HEK293 (cell line): ENCODE measurements around the gene GNG4.
A peak's percentile ranks its signal among the peaks of the same experiment; 100 is the strongest.
"Not testable (repeated sequence)": the region's sequence is repeated elsewhere in the genome, so short reads cannot be mapped to it uniquely, and the experiment has no call there.

Source experiments
- CTCF ChIA-PET: fragments of 350-600 bp; formaldehyde crosslinking; extraction: SDS; loops from one replicate; lab custom pipeline; 2021; ENCODE audit warnings: antibody characterized with exemption; lab: Yijun Ruan, JAX
- POLR2A ChIA-PET: fragments of 300-600 bp; formaldehyde crosslinking; extraction: SDS; loops from one replicate; lab custom pipeline; 2020; ENCODE audit warnings: antibody characterized with exemption, inconsistent platforms; lab: Yijun Ruan, JAX
- H3K27ac ChIP-seq: fragments of 200-500 bp; sonication (Bioruptor generic); 2 replicates; pipeline ENCODE4 v1.5.1; 2014; ENCODE audit warnings: low read depth, low read length, control low read depth, inconsistent platforms; ENCODE audit errors: extremely low read depth
- H3K36me3 ChIP-seq, 2 experiments: fragments of 200-500 bp in 1 of 2; sonication (Bioruptor generic) in 1 of 2; 1 replicate in 1 of 2; 2 replicates in 1 of 2; pipeline ENCODE4 v1.5.1; 2014 to 2017; ENCODE audit warnings: inconsistent platforms in 2 of 2, low read length in 2 of 2; ENCODE audit not compliant: control insufficient read depth in 2 of 2, insufficient read depth in 1 of 2
- H3K4me1 ChIP-seq: fragments of 200-500 bp; sonication (Bioruptor generic); 2 replicates; pipeline ENCODE4 v1.5.1; 2014; ENCODE audit warnings: mild to moderate bottlenecking, low read length, inconsistent platforms; ENCODE audit not compliant: control insufficient read depth, insufficient read depth
- H3K4me3 ChIP-seq: 2 replicates; pipeline ENCODE4 v1.5.1; 2011; ENCODE audit warnings: low read depth, mild to moderate bottlenecking, control low read depth, low read length, moderate library complexity
- H3K9me3 ChIP-seq: fragments of 200-500 bp; sonication (Bioruptor generic); 2 replicates; pipeline ENCODE4 v1.5.1; 2014; ENCODE audit warnings: low read depth, low read length, inconsistent platforms; ENCODE audit not compliant: control insufficient read depth, insufficient read depth
- IKZF3 ChIP-seq: fragments of 450-650 bp; IDR thresholded peaks from 2 replicates; pipeline ENCODE4 v1.5.0; 2018; ENCODE audit warnings: missing biosample characterization, mild to moderate bottlenecking, missing genetic modification characterization, moderate library complexity
- KLF7 ChIP-seq: fragments of 450-650 bp; formaldehyde crosslinking; IDR thresholded peaks from 2 replicates; pipeline ENCODE4 v1.5.1; 2016; ENCODE audit warnings: missing biosample characterization, missing genetic modification characterization, borderline replicate concordance
- KLF8 ChIP-seq: fragments of 450-650 bp; formaldehyde crosslinking; IDR thresholded peaks from 2 replicates; pipeline ENCODE4 v1.5.1; 2016; ENCODE audit warnings: missing biosample characterization, missing genetic modification characterization
- KLF9 ChIP-seq: fragments of 450-650 bp; formaldehyde crosslinking; IDR thresholded peaks from 2 replicates; pipeline ENCODE4 v1.5.1; 2016; ENCODE audit warnings: missing biosample characterization, missing genetic modification characterization, low read depth
- MYNN ChIP-seq: fragments of 450-650 bp; formaldehyde crosslinking; IDR thresholded peaks from 2 replicates; pipeline ENCODE4 v1.5.1; 2016; ENCODE audit warnings: missing biosample characterization, missing genetic modification characterization, borderline replicate concordance
- RBAK ChIP-seq: fragments of 450-650 bp; formaldehyde crosslinking; IDR thresholded peaks from 2 replicates; pipeline ENCODE4 v1.5.1; 2016; ENCODE audit warnings: missing biosample characterization, missing genetic modification characterization
- SP3 ChIP-seq: fragments of 450-650 bp; formaldehyde crosslinking; IDR thresholded peaks from 2 replicates; pipeline ENCODE4 v1.5.1; 2016; ENCODE audit warnings: missing biosample characterization, missing genetic modification characterization
- ZBTB17 ChIP-seq: fragments of 450-650 bp; formaldehyde crosslinking; IDR thresholded peaks from 2 replicates; pipeline ENCODE4 v1.5.1; 2016; ENCODE audit warnings: missing biosample characterization, missing genetic modification characterization
- ZBTB21 ChIP-seq: fragments of 450-650 bp; formaldehyde crosslinking; IDR thresholded peaks from 2 replicates; pipeline ENCODE4 v1.5.1; 2017; ENCODE audit warnings: missing biosample characterization, missing genetic modification characterization
- ZBTB48 ChIP-seq: fragments of 450-650 bp; formaldehyde crosslinking; IDR thresholded peaks from 2 replicates; pipeline ENCODE4 v1.5.1; 2016; ENCODE audit warnings: missing biosample characterization, missing genetic modification characterization
- ZNF121 ChIP-seq: fragments of 450-650 bp; formaldehyde crosslinking; IDR thresholded peaks from 2 replicates; pipeline ENCODE4 v1.5.1; 2016; ENCODE audit warnings: missing biosample characterization, missing genetic modification characterization
- ZNF19 ChIP-seq: fragments of 450-650 bp; formaldehyde crosslinking; IDR thresholded peaks from 2 replicates; pipeline ENCODE4; 2016; ENCODE audit warnings: missing biosample characterization, missing genetic modification characterization, low read depth
- ZNF211 ChIP-seq: fragments of 450-650 bp; formaldehyde crosslinking; IDR thresholded peaks from 2 replicates; pipeline ENCODE4 v1.5.1; 2016; ENCODE audit warnings: low read depth, missing biosample characterization, missing genetic modification characterization
- ZNF223 ChIP-seq: fragments of 450-650 bp; formaldehyde crosslinking; IDR thresholded peaks from 2 replicates; pipeline ENCODE4 v1.5.1; 2016; ENCODE audit warnings: missing biosample characterization, missing genetic modification characterization
- ZNF23 ChIP-seq: fragments of 450-650 bp; formaldehyde crosslinking; IDR thresholded peaks from 2 replicates; pipeline ENCODE4 v1.5.1; 2016; ENCODE audit warnings: missing biosample characterization, missing genetic modification characterization, borderline replicate concordance
- ZNF274 ChIP-seq, 2 experiments: fragments of 200-500 bp in 1 of 2; fragments of 450-650 bp in 1 of 2; sonication (Bioruptor generic) in 1 of 2; formaldehyde crosslinking in 1 of 2; IDR thresholded peaks; 2 replicates each; pipeline versions ENCODE4 v1.5.1 to v1.6.1; 2014 to 2016; ENCODE audit warnings: borderline replicate concordance in 1 of 2, inconsistent platforms in 1 of 2, low read length in 1 of 2, missing biosample characterization in 1 of 2, missing genetic modification characterization in 1 of 2
- ZNF335 ChIP-seq: fragments of 450-650 bp; formaldehyde crosslinking; conservative IDR thresholded peaks from 2 replicates; pipeline ENCODE4 v1.5.1; 2016; ENCODE audit warnings: missing biosample characterization, missing genetic modification characterization
- ZNF350 ChIP-seq: fragments of 450-650 bp; formaldehyde crosslinking; IDR thresholded peaks from 2 replicates; pipeline ENCODE4 v1.5.0; 2017; ENCODE audit warnings: missing biosample characterization, mild to moderate bottlenecking, missing genetic modification characterization
- ZNF354C ChIP-seq: fragments of 450-650 bp; formaldehyde crosslinking; IDR thresholded peaks from 2 replicates; pipeline ENCODE4 v1.5.1; 2016; ENCODE audit warnings: missing biosample characterization, missing genetic modification characterization, low read depth, borderline replicate concordance
- ZNF558 ChIP-seq: fragments of 450-650 bp; formaldehyde crosslinking; IDR thresholded peaks from 2 replicates; pipeline ENCODE4 v1.5.1; 2016; ENCODE audit warnings: missing biosample characterization, missing genetic modification characterization
- ZNF660 ChIP-seq: fragments of 450-650 bp; IDR thresholded peaks from 2 replicates; pipeline ENCODE4 v1.5.1; 2018; ENCODE audit warnings: missing biosample characterization, mild to moderate bottlenecking, missing genetic modification characterization
- ZNF76 ChIP-seq: fragments of 450-650 bp; formaldehyde crosslinking; IDR thresholded peaks from 2 replicates; pipeline ENCODE4; 2016; ENCODE audit warnings: low read depth, missing biosample characterization, missing genetic modification characterization, borderline replicate concordance
- ZNF830 ChIP-seq: fragments of 450-650 bp; IDR thresholded peaks from 2 replicates; pipeline ENCODE4 v1.5.0; 2018; ENCODE audit warnings: missing biosample characterization, missing genetic modification characterization, low read depth, mild to moderate bottlenecking, moderate library complexity
- ZNF843 ChIP-seq: fragments of 450-650 bp; formaldehyde crosslinking; IDR thresholded peaks from 2 replicates; pipeline ENCODE4 v1.5.1; 2016; ENCODE audit warnings: missing biosample characterization, missing genetic modification characterization
- ZSCAN16 ChIP-seq: fragments of 450-650 bp; formaldehyde crosslinking; IDR thresholded peaks from 2 replicates; pipeline ENCODE4 v1.5.1; 2016; ENCODE audit warnings: missing biosample characterization, missing genetic modification characterization
- TF ChIP-seq, protein P1 (sequence below): fragments of 450-650 bp; formaldehyde crosslinking; IDR thresholded peaks from 2 replicates; pipeline ENCODE4 v1.5.1; 2016; ENCODE audit warnings: missing biosample characterization, missing genetic modification characterization, low read depth
- TF ChIP-seq, protein P2 (sequence below): fragments of 450-650 bp; formaldehyde crosslinking; IDR thresholded peaks from 2 replicates; pipeline ENCODE4 v1.5.1; 2016; ENCODE audit warnings: missing biosample characterization, missing genetic modification characterization

The GNG4 gene

DNA sequence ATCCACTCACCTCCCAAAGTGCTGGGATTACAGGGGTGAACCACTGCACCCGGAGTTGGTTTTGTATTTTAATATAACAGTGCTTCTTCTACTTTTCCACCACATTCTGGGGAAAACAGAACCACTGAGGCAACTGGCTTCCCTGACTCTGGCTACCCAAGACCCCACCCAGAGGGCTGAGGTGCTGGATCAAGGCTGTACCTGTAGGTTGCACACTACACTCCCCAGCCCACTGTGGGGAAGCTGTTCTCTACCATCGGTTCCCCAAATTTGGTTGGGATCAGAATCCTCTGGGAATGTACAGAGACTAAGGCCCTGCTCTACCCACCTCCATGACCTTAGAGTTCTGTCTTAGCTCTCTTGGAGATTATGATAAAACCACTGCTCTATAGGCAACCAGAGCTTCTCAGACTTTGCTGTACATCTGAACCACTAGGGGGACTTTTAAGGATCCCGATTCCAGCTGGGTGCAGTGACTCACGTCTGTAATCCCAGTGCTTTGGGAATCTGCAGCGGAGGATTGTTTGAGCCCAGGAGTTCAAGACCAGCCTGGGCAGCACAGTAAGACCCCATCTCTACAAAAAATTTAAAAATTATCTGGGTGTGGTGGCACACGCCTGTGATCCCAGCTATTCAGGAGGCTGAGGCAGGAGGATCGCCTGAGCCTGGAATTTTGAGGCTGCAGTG, 51.6 kb downstream of the GNG4 start (continued):
- TF ChIP-seq, protein P1, sequence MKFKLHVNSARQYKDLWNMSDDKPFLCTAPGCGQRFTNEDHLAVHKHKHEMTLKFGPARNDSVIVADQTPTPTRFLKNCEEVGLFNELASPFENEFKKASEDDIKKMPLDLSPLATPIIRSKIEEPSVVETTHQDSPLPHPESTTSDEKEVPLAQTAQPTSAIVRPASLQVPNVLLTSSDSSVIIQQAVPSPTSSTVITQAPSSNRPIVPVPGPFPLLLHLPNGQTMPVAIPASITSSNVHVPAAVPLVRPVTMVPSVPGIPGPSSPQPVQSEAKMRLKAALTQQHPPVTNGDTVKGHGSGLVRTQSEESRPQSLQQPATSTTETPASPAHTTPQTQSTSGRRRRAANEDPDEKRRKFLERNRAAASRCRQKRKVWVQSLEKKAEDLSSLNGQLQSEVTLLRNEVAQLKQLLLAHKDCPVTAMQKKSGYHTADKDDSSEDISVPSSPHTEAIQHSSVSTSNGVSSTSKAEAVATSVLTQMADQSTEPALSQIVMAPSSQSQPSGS (tag by site-specific recombination) = no peak
- TF ChIP-seq ZNF274 (IDR thresholded peaks at IDR 0.05; ENCODE audit: low read length) (no peak), ZNF274 (tag by site-specific recombination; IDR thresholded peaks at IDR 0.05; ENCODE audit: borderline replicate concordance) (no peak), ZNF830 (tag by site-specific recombination) (no peak), ZNF19 (tag by site-specific recombination) (no peak), IKZF3 (tag by site-specific recombination) (peak; percentile 70), KLF9 (tag by site-specific recombination) (no peak), ZNF843 (tag by site-specific recombination) (no peak), ZNF558 (tag by site-specific recombination) (no peak), RBAK (no peak), KLF8 (tag by site-specific recombination) (no peak), MYNN (tag by site-specific recombination) (0 out of 2 replicates have a peak, but pooled peaks have one; percentile 47), KLF7 (tag by site-specific recombination) (no peak), ZNF350 (no peak)
- TF ChIP-seq, protein P2, sequence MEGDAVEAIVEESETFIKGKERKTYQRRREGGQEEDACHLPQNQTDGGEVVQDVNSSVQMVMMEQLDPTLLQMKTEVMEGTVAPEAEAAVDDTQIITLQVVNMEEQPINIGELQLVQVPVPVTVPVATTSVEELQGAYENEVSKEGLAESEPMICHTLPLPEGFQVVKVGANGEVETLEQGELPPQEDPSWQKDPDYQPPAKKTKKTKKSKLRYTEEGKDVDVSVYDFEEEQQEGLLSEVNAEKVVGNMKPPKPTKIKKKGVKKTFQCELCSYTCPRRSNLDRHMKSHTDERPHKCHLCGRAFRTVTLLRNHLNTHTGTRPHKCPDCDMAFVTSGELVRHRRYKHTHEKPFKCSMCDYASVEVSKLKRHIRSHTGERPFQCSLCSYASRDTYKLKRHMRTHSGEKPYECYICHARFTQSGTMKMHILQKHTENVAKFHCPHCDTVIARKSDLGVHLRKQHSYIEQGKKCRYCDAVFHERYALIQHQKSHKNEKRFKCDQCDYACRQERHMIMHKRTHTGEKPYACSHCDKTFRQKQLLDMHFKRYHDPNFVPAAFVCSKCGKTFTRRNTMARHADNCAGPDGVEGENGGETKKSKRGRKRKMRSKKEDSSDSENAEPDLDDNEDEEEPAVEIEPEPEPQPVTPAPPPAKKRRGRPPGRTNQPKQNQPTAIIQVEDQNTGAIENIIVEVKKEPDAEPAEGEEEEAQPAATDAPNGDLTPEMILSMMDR (tag by site-specific recombination) = peak; percentile 27; the same call in 1 of the 2 replicates
- TF ChIP-seq, all 188 proteins: peak for 4

DNA sequence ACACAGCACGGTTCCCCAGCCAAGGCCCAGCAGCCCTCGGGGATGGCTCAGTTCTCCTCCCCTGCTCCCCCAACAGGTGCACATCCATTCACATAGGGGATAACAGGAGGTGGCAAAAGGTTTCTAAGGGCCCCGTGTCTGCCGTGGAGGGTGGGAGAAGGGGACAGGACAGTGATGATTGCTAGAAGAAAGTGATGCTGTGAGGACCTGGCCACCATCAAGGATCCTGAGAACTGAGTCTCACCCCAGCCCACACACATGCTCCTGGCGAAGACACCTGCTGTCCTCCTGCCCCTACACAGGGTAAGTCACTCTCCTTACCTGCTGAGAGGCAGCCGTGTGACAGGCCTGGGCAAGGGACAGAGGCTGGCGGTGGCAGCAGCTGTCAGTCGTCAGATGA, 54.5 kb downstream of the GNG4 start:
- no peaks in the 10 kb centered on the region for H3K36me3 ChIP-seq
- no peak overlapping the region for H3K27ac ChIP-seq
- no peaks in the 10 kb centered on the region for H3K9me3 ChIP-seq
- ChIA-PET POLR2A (no interaction called here), CTCF (interaction anchor here (0.6 kb wide), 2 partner anchors 178 to 188 kb away, joined by 3 to 7 read pairs; no protein-coding TSS in a partner anchor)
- no peak overlapping the region for H3K4me3 ChIP-seq
- no peaks in the 10 kb centered on the region for H3K4me1 ChIP-seq
- TF ChIP-seq ZSCAN16 (tag by site-specific recombination) (no peak), ZBTB21 (no peak), ZNF223 (tag by site-specific recombination) (no peak), ZNF335 (tag by site-specific recombination) (no peak), ZBTB48 (tag by site-specific recombination) (no peak), ZNF76 (tag by site-specific recombination) (no peak), ZNF354C (no peak), SP3 (tag by site-specific recombination) (no peak), ZNF211 (no peak), ZNF23 (tag by site-specific recombination) (no peak), ZBTB17 (tag by site-specific recombination) (no peak), ZNF121 (no peak), ZNF660 (tag by site-specific recombination) (no peak)

DNA sequence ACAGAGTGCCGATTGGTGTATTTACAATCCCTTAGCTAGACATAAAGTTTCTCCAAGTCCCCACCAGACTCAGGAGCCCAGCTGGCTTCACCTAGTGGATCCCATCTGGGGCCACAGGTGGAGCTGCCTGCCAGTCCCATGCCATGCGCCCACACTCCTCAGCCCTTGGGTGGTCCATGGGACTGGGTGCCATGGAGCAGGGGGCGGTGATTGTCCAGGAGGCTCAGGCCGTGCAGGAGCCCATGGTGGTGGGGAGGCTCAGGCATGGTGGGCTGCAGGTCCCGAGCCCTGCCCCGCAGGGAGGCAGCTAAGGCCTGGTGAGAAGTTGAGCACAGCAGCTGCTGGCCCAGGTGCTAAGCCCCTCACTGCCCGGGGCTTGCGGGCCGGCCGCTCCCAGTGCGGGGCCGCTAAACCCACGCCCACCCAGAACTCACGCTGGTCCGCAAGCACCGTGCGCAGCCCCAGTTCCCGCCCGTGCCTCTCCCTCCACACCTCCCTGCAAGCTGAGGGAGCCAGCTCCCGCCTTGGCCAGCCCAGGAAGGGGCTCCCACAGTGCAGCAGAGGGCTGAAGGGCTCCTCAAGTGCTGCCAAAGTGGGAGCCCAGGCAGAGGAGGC, 55.2 kb downstream of the GNG4 start:
- H3K36me3 ChIP-seq, H3K4me3 ChIP-seq, H3K9me3 ChIP-seq, H3K4me1 ChIP-seq, H3K27ac ChIP-seq: not testable (repeated sequence)
- ChIA-PET POLR2A (interaction anchor here (0.5 kb wide), 1 partner anchor 125 kb away, joined by 3 read pairs; no protein-coding TSS in a partner anchor), CTCF (interaction anchor here (0.6 to 1.0 kb wide), 2 partner anchors 8 to 178 kb away, joined by 3 read pairs; no protein-coding TSS in a partner anchor)
